ENCODE data around the gene FGF22.

Gene FGF22

DNA sequence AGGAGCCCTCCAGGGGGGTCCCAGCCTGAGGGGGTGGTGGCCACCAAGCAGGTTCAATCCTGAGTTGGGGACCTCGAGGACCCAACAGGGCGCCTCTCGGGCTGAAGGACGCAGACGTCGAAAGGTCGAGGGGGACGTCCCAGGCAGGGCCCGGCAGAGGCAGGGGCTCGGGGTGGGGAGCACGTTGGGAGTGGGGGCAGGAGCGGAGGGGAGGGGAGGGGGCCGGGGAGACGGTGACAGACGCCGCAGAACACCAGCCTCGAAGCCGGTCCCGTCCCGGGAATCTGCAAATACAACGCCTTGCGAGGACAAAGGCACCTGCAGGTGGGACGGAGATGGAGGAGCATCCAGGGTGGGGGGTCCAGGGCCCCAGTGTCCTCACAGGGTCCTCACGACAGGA is 4.1 kb downstream of the FGF22 start:
- DNase-seq (ENCODE audit: low read depth in 2 of 2) = no peak

DNA sequence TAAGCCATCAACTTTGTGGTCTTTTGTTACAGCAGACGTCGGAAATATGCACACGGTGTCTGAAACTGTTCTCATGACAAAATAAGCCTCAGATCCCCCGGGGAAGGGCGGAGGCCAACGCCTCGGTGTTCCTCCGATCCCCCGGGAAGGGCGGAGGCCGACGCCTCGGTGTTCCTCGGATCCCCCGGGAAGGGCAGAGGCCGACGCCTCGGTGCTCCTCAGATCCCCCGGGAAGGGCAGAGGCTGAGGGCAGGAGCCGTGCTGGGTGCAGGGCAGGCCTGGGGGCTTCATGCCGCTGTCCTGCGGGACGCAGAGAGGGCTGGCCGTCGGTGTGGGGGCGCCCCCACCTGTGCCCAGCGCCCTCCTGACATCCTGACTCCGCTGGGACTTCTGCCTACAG is 4.7 kb downstream of the FGF22 start:
- no peak for DNase-seq (ENCODE audit: low read depth in 2 of 2)

DNA sequence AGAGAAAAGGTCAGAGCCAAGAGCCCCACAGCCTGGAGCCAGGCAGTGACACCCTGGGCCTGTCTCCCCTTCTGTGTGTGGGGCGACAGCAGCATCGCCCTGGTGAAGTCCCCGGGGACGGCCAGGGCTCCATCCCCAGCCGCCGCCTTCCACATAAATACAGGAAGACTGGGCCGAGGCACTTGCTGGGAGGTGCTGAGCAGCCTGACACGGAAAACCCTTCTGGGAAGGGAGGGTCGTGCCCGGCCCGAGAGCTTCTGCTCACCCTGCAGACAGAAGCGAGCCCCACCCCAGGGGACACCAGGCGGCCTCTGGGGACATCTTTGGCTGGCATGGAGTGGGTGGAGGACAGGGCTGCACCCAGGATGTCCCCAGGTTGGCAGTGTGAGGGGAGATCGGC is 5.1 kb downstream of the FGF22 start:
- DNase-seq (ENCODE audit: low read depth in 2 of 2) = no peak

DNA sequence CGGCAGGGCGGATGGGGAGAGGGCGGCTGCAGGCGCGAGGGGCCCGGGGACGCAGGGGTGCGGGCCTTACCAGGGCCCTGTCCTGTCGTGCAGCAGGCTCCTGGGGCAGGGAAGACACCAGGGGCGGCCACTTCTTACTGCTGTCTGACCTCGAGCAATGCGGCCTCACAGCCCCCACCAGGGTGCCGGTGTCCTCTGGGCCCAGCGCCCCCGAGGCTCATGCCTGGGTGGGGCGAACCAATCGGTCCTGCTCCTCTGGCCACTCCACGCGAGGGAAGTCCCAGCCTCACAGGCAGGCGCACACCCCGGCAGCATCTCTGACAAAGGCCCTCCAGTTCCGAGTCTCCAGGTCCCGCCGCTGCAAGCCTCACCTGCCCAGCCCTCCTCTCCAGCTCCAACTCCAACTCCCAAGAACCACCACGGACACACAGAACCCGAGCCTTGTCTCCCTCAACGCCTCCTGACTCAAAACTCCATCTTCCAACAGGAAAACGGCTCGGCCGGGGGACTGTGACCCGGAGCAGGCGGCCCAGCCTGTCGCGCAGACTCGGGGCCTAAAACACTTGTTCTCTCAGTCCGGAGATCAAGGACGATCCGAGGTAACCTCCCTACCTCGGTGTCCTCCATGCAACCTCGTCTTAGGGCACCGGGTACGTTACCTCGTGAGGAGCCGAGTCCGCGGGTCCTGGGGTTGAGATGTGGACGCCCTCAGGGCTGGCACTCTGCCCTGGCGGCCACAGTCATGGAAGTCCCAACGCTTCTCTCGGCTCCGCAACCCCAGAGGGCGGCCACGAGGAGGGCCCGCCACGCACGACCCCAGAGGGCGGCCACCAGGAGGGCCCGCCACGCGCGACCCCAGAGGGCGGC is 6.5 kb downstream of the FGF22 start:
- DNase-seq (ENCODE audit: low read depth in 2 of 2) = no peak

DNA sequence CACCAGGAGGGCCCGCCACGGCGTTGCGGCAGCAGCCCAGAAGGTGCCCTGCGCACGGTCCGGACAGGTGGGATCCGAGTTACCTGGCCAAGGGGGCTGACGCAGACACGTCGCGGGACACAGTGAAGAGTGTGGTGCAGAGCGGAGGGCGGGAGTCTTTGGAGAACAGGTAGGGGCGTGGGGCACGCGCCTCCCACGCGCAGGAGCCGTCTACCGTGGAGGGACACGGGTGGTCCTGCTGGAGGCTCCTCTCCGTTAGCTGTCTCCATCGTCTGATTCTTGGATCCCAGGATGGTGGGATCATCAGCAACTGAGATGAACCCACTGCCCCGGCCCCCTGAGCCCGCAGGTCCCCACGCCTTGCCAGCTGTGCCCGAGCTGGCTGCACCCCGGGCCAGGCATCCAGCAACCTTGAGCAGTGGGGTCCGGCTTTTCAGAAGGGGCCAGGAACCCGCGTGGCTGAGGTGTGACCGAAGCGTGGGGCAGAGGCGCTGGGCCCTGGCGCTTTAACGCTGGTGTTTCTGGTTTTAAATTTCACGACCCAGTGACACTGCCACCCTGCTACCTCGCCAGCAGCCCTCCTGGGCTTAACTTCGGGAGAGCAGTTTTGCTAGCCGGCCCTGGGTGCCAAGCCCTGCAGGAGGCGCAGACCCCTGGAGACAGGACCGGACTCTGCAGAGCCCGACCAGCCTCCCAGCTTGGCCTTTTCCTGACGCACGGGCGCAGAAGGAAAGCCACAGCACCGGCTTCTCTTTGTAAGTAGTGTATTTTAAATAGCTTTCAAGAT is 7.3 kb downstream of the FGF22 start:
- no peak for DNase-seq (ENCODE audit: low read depth in 2 of 2)

DNA sequence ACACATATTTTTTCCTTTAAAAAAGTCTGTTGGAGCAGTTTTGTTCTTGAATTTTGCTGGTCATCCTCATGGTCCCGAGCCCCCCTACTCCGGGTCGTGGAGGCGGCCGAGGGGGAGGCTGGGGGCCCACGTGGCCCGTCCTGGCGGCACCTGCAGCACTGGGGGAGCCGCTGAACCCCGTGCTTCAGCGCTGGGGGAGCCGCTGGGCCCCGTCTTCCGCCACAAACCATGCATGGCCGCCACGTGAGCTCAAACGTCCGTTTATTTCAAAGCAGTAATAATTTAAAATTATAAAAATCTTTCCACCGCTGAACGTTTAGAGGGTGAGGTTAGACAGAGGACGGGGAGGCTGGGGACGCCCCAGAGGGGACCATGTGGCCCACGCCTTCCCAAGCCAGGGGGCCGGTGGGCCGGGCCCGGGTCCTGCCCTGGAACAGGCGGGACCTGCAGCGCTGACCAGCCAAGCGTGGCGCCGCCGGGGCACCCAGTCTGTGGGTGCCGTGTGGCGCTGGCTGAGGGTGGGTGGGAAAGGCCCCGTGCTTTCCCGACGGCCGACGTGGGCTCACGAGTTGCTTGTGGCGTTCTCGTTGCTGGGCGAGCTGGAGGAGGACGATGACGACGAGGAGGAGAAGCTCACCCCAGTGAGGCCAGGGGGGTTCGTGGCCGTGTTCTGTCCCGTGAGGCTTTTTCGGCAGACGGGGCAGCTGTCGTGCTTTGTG is 8.0 kb downstream of the FGF22 start:
- DNase-seq (ENCODE audit: low read depth in 2 of 2) = no peak

DNA sequence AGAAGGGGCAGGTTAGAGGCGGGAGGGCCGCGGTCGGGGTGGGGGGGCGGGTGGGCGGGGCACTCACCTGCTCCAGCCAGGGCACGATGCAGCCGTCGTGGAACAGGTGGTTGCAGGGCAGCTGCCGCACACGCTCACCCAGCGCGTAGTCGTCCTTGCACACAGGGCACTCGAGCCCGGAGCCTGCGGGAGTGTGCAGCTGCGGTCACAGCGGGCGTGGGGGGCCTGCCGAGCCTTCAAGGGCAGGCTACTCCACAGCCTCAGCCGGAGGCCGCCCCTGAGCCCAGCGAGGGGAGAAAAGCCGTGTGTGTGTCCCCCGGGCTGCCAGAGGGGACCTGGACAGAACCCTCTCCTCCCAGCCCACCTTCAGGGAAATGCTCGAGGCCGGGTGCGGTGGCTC is 8.6 kb downstream of the FGF22 start:
- no peak for DNase-seq (ENCODE audit: low read depth in 2 of 2)

DNA sequence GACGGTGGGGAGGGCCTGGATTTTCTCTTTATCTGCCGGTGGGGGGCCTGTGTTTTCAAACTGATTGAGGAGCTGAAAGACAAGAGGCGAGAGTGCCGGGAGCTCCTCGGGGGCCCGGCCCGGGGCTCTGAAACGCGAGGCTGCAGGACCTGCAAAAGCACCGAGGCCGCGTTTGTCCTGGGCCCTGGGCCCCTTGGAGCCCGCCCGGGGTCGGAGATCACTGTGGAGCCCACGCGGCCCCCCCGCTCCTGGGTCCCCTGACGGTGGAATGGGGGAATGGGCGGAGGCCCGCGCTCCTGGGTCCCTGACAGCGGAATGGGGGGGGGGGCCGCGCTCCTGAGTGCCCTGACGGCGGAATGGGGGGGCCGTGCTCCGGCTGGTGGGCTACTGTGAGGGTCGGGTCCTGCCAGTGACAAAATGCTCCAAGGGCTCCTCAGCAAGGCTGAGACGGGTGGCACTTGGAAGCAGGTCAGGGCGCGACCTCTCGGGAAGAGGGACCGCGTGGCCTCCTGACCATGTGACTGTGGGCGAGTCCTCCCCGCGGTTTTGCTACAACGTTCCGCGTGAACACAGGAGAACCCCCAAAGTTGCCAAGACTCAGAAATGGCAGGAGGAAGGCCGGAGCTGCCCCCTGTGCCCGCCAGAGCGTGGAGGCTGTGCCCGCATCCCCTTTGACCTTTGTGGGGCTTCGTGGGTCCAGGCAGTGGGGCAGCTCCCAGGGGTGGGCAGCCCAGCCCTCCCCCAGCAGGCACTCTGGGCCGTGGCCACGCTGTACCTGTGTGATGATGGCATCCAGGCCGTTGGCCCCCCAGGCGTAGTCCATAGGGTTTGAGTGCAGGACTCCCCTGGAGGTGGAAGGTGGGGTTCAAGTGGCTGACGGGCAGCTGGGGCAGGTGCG is 9.5 kb downstream of the FGF22 start:
- no peak for DNase-seq (ENCODE audit: low read depth in 2 of 2)

DNA sequence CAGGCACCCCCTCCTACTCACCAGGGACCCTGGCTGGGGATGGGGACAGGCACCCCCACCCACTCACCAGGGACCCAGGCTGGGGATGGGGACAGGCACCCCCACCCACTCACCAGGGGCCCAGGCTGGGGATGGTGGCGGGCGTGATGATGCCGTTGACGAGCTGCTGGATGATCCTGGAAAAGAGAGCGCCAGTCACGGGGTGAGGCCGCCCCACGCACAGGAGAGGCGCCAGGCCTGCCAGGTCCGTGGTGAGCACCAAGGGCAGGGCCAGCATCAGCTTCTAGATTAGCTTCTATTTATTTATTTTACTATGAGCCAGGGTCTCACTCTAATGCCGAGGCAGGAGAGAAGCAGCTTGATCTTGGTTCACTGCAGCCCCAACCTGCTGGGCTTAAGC is 10.4 kb downstream of the FGF22 start:
- no peak for DNase-seq (ENCODE audit: low read depth in 2 of 2)

DNA sequence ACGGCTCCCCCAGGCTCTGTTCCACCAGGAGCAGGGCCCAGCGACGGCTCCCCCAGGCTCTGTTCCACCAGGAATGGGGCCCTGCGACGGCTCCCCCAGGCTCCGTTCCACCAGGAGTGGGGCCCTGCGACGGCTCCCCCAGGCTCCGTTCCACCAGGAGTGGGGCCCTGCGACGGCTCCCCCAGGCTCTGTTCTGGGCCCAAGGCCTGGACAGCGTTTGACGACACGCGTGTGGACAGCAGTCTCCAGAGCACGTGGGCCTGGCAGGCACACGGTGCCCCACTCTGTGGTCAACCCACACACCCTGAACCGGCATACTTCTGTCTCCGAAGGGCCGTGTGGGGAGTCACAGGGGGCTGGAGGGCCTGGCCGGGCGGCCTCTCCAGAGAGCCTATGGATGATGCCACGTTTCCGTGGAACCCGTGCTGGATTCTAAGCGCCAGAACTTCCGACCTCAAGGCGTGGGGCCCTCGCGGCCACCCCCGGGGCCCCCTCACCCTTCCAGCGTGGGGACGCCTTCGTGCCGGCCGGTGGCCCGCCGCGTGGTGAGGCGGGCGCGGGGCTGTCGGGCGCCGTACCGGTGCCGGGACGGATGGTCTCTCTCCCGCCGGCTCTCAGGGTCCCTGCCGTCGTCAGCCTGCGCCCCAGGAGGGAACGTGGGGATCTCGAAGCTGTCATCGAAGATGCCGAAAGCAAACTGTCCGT is 11.6 kb downstream of the FGF22 start:
- no peak for DNase-seq (ENCODE audit: low read depth in 2 of 2)

DNA sequence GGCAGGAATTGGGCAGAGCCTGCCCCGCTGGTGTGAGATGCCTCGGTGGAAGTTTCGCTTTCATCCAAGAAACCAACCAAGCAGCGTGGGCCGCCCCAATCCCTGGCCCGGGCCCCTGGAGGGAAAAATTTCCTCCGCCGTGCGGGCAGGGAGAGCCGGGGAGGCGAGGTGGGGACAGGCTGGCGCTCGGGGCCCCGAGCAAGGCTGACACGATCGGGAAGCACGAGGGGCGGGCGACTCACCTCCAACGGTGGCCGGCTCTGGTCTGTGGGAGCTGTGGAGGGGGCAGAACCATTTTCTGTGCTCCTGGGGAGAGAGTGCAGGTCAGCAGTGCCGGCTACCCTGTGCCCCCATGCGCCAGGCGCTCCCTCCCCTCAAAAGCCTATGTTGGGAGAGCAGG is 12.3 kb downstream of the FGF22 start:
- DNase-seq (ENCODE audit: low read depth in 2 of 2) = no peak

DNA sequence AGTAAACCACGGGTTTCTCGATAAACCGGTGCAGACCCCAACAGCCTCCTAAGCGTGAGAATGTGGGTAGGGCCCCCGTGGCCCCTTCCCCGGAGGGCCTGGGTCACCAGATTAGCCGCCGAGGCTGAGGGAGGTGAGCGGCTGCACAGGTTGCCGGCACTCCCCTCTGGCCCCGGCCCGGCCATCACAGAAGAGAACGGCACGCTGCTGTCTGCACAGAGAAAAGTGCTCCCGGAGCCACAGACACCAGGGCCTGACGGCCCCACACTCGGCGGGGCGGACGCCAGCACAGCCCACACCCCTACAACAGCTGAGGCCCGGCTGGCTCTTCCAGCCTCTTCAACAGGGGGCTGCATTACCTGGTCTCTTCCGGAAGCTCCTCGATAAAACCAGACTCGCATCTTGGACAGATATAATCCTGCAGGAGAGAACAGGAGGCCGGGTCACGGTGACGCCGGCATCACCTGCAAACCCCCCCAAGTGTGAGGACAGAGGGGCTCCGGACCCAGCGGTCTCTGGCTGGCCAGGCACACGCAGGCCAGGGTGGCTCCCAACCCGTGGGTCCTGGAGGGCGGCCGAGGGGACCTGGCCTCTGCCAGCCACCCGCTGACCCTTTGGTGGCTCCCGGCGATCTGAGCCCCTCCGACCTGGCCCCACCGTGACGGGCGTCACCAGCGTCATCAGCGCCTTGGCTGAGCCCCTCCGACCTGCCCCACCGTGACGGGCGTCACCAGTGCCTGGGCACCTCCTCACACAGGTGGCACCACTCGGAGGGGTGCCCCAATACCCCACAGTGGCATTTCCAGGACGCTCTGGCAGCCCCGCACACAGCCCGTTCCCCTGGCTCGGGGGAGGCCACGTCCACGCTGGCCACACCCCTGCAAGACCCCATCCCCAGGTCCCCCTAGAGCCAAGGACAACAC is 13.0 kb downstream of the FGF22 start:
- no peak for DNase-seq (ENCODE audit: low read depth in 2 of 2)

DNA sequence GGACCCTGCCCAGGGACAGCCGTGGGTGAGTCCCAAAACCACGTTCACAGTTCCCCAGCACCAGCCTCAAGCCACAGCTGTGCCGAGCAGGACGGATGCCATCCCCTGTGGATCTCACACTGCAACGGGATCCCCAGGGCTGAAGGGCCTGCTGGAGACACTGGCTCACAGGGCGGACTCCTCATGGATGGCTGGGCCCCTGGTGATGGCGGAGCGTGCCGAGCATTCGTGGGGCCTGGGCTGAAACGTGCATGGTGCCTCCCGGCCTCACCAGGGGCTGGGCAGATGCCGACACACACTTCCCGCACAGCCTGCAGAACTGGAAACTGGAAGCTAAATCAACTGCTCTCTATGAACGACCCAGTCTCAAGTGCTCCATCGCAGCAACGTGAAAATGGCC is 13.7 kb downstream of the FGF22 start:
- DNase-seq (ENCODE audit: low read depth in 2 of 2) = no peak

DNA sequence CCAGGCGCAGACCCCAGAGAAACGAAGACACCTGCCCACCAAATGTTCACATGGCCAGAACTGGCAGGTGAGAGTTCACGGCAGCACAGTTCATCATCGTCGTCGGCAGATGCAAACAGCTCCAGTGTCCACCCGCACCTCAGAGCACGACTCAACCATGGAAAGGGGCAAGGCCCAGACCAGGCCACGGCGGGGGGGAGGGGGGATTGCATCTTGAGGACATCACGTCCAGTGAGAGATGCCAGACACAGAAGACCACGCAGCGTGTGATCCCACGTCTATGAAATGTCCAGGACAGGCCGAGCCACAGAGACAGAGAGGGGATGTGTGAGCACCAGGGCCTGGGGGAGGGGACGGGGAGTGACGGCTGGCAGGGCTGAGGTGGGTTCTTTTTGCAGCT is 16.0 kb downstream of the FGF22 start:
- no peak for DNase-seq (ENCODE audit: low read depth in 2 of 2)

DNA sequence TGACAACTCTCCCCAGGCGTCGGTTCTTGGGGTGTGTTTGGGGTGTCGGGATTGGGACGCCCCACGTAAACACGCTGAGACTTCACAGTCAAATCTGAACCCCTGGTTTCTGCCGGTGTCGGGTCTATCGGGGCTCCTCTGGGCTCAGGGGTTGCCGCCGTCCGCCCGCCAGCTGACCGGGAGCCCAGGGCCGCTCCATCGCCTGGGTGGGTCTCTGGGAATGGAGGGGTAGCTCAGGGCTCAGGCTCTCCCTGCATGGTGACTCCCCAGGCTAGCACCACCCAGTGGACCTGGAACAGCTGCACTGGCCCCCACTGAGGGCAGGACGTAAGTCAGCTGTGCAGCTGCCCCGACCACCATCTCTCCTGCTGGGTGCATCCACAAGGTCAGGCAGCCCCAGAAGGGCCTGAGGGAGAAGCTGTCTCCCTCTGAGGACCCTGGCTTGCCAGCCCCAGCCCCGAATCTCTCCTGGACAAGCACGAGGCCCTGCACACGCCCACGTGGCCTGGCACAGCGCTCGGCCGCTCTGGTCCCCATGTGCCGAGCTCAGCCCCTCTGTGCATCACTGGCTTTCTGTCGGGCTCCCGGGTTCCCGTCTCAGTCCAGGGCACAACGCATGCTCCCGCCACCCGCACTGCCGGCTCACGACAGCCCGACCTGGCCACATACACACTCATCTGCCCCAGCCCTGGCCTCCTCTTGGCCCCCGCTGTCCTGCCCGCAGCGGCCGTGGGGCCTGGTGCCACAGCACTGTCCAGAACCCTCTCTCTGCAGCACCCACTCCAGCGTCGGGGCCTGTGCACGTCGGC is 17.3 kb downstream of the FGF22 start:
- no peak for DNase-seq (ENCODE audit: low read depth in 2 of 2)

DNA sequence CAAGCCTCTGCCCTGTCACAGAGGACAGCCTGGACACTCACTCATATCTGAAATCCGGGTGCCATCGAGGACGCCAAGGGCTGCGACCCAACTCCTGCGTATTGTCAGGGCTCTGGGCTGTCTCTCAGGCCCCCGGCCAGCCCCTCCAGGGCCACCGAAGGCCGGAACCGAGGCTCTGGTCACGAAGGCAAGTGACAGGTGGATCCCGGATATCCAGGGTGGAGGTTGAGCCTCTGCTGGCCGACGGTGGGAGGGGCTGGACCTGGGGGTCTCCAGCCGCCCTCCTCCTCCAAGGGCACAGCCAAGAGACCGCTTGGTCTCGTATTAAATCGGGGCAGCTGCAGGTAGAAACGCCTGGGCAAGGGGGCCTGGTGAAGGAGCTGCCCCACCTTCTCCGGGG is 17.9 kb downstream of the FGF22 start:
- no peak for DNase-seq (ENCODE audit: low read depth in 2 of 2)

DNA sequence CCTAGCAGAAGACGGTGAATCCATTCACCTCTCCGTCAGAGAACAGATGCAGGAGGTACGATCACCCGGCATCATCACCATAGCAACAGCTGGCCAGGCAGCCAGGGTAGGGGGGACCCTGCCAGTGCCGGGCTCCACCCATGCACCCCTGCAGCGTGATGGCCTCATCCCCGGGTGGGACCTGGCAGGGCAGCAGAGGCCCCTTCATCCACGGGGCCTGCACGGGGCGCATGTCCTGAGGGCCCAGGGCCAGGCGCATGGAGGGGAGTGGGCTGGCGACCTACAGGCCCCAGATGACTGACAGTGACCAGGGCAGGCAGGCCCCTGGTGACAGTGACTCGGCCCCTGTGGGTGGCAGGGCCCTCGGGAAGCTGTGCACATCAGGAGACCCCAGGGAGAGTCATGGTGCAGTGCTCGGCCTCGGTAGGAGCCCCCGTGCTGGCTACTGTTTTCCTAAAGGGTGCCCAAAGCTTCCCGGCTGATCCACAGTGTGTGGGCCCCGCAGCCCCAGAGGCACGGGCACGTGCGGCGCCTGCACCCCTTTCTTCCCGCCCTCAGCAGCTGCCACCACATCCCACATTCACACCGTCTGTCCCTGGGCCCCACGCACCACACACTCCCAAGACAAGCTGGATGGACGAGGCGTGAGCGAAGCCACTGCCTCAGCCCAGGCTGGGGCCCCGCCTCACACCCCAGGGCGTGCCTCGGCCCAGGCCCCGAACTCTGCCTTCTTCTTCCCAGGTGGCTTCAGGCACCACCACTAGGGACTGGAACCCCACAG is 18.6 kb downstream of the FGF22 start:
- no peak for DNase-seq (ENCODE audit: low read depth in 2 of 2)
